GM12878 (cell line): ENCODE data around the gene KCNK4. TPM values are rescaled to one million over a fixed set of nuclear protein-coding genes. Genes with fewer than 3 reads are reported as not detected.

Source experiments
- ATAC-seq: fragments of 200-7000 bp; cut with Tn5 transposase; 3 replicates; pipeline ENCODE4 v1.9.1; 2020; ENCODE audit warnings: mild to moderate bottlenecking, moderate library complexity
- BruUV-seq: library from RNA; stranded (reverse); fragments of 400-500 nt; replicated peaks from 2 replicates; lab custom pipeline; 2021; lab: Mats Ljungman, UMichigan
- CTCF ChIA-PET: fragments of 300-600 bp; sonication (Branson Sonifier 250); formaldehyde crosslinking; extraction: SDS; loops from one replicate; lab custom pipeline; 2021; ENCODE audit warnings: inconsistent platforms; lab: Yijun Ruan, JAX
- POLR2A ChIA-PET: fragments of 350-600 bp; formaldehyde crosslinking; extraction: SDS; loops from one replicate; lab custom pipeline; 2021; ENCODE audit warnings: inconsistent platforms; lab: Charles Lee
- RAD21 ChIA-PET: fragments of 300-600 bp; sonication (Branson Sonifier 250); formaldehyde crosslinking; loops from one replicate; lab custom pipeline; 2023; ENCODE audit warnings: antibody characterized with exemption; ENCODE audit not compliant: unreplicated experiment; lab: Charles Lee
- SMC1A ChIA-PET: fragments of 300-600 bp; sonication (Branson Sonifier 250); formaldehyde crosslinking; loops from one replicate; lab custom pipeline; 2023; ENCODE audit not compliant: unreplicated experiment, uncharacterized antibody; lab: Charles Lee
- DNase-seq: peaks from one replicate; pipeline ENCODE4 v3.0.0-alpha.2; 2011; ENCODE audit warnings: low read depth, low spot score
- FAIRE-seq: peaks from 3 replicates; lab custom pipeline; 2011; peaks lifted over from hg19 to GRCh38; lab: Jason Lieb, UNC
- H2AFZ ChIP-seq: 2 replicates; pipeline ENCODE4 v1.6.0; 2011; ENCODE audit warnings: low read depth, low read length, control low read depth; ENCODE audit not compliant: control insufficient read depth
- H3K27ac ChIP-seq: 2 replicates; pipeline ENCODE4 v1.5.1; 2011; ENCODE audit warnings: control low read depth; ENCODE audit not compliant: control insufficient read depth, insufficient read depth
- H3K27me3 ChIP-seq, 2 experiments: replicated peaks in 1 of 2; 2 replicates each; pipeline versions ENCODE4 v1.6.0 to v1.6.1; 2011; ENCODE audit warnings: low read length in 1 of 2; ENCODE audit not compliant: control insufficient read depth in 2 of 2, insufficient read depth in 2 of 2
- H3K36me3 ChIP-seq, 2 experiments: 2 replicates each; pipeline ENCODE4 v1.5.1; 2011; ENCODE audit warnings: low read length in 1 of 2; ENCODE audit not compliant: control insufficient read depth in 2 of 2, insufficient read depth in 2 of 2
- H3K4me1 ChIP-seq: 2 replicates; pipeline ENCODE4 v1.6.1; 2011; ENCODE audit warnings: mild to moderate bottlenecking, low read length, moderate library complexity, mixed read lengths; ENCODE audit not compliant: control insufficient read depth, insufficient read depth
- H3K4me2 ChIP-seq: 2 replicates; pipeline ENCODE4 v1.6.0; 2011; ENCODE audit warnings: control low read depth; ENCODE audit not compliant: control insufficient read depth, insufficient read depth
- H3K4me3 ChIP-seq: fragments of 200-600 bp; sonication (generic); 2 replicates; pipeline ENCODE4 v1.5.1; 2016
- H3K79me2 ChIP-seq: 2 replicates; pipeline ENCODE4 v1.6.0; 2011; ENCODE audit warnings: low read length; ENCODE audit not compliant: control insufficient read depth, insufficient read depth
- H3K9ac ChIP-seq: 2 replicates; pipeline ENCODE4 v1.8.0; 2011; ENCODE audit warnings: low read length, control low read depth, mixed read lengths; ENCODE audit not compliant: control insufficient read depth, insufficient read depth
- H3K9me3 ChIP-seq: replicated peaks from 3 replicates; pipeline ENCODE4 v1.5.1; 2011; ENCODE audit warnings: mild to moderate bottlenecking, low read length; ENCODE audit not compliant: control insufficient read depth, insufficient read depth
- H4K20me1 ChIP-seq: 2 replicates; pipeline ENCODE4 v1.6.0; 2011; ENCODE audit not compliant: control insufficient read depth, insufficient read depth
- EGR1 ChIP-seq, 2 experiments: IDR thresholded peaks; 1 replicate in 1 of 2; 2 replicates in 1 of 2; pipeline ENCODE4 v1.6.1; 2011 to 2012; ENCODE audit warnings: low read depth in 2 of 2, low read length in 2 of 2, borderline replicate concordance in 1 of 2, mild to moderate bottlenecking in 1 of 2, moderate library complexity in 1 of 2
- NR2C1 ChIP-seq: fragments of 450-650 bp; IDR thresholded peaks from 2 replicates; pipeline ENCODE4 v1.6.1; 2017; ENCODE audit warnings: antibody characterized with exemption, mild to moderate bottlenecking, moderate library complexity
- NR2C2 ChIP-seq: IDR thresholded peaks from 2 replicates; pipeline ENCODE4 v1.6.1; 2011; ENCODE audit warnings: borderline replicate concordance, low read depth; ENCODE audit not compliant: control insufficient read depth, insufficient read length
- POU2F2 ChIP-seq: IDR thresholded peaks from 3 replicates; pipeline ENCODE4 v1.6.1; 2011; ENCODE audit warnings: low read depth, mild to moderate bottlenecking, low read length, borderline replicate concordance
- ZZZ3 ChIP-seq: IDR thresholded peaks from 2 replicates; pipeline ENCODE4 v1.6.1; 2011; ENCODE audit warnings: low read depth; ENCODE audit not compliant: control insufficient read depth, insufficient read length
- WGBS: methylation state at CpG from one replicate; pipeline ENCODE4 v1.1.6; 2016; ENCODE audit warnings: low lambda C conversion rate; ENCODE audit not compliant: insufficient replicate concordance, insufficient coverage; ENCODE audit errors: missing lambda C conversion rate; 5-methylcytosine and 5-hydroxymethylcytosine counted together
- in situ Hi-C: fragments of 300-500 bp; cut with MboI; formaldehyde crosslinking; loops from 9 replicates; pipeline ENCODE4 v1.14.3; 2018; ENCODE audit warnings: mixed read lengths
- intact Hi-C: fragments of 100-400 bp; cut with micrococcal nuclease; formaldehyde crosslinking; loops from one replicate; pipeline ENCODE4 v1.14.2; 2022; ENCODE audit not compliant: unreplicated experiment
- polyA plus RNA-seq, 11 experiments: library from polyadenylated mRNA; depleted of rRNA in 4 of 11; unstranded in 6 of 11; stranded (reverse) in 5 of 11; fragments of >200 nt; fragmentation: Nextera tagmentation in 4 of 11; fragmentation: Illumina TruSeq in 1 of 11; extraction: Ambion mirVana in 4 of 11; extraction: Trizol in 1 of 11; gene quantifications; 1 replicate in 1 of 11; 2 replicates in 10 of 11; pipeline versions ENCODE4 v1.2.1 to v1.2.3, GENCODE V29; 2011 to 2016; ENCODE audit warnings: inconsistent platforms in 2 of 11, missing spikeins in 2 of 11, low read depth in 1 of 11
- total RNA-seq, 4 experiments: library from RNA; depleted of rRNA in 3 of 4; stranded (reverse); fragments of >200 nt in 3 of 4; fragmentation: Illumina TruSeq in 1 of 4; extraction: Trizol in 1 of 4; gene quantifications; 2 replicates each; pipeline versions ENCODE4 v1.2.1 to v1.2.3, GENCODE V29; 2013 to 2021
- TF ChIP-seq, protein P1 (sequence below): fragments of 450-650 bp; IDR thresholded peaks from 2 replicates; pipeline ENCODE4 v1.6.1; 2016; ENCODE audit warnings: mild to moderate bottlenecking, moderate library complexity, borderline replicate concordance

KCNK4 gene
- total and polyA plus RNA-seq, 10 of the 15 experiments (the other 5 are each of a cell fraction or from before 2014, with no cell fraction given), result 0.04 TPM; not detected in 9

DNA sequence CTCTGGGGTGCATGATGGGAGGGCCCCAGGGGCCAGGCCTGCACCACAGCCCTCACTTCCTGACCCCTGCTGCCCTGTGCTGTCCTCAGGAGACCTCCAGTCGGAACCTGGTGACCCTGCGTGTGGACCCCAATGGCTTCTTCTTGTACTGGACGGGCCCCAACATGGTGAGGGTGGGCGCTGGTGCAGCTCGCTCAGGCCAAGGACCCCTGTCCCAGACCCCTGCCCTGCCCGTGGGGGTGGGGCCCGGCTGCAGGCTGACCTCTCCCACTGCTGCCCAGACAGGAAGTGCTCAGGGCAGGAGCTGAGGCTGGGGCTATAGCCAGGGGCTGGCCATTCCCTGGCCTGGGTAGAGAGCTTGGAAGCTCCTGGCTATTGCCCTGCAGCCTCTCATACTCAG, 36.8 kb upstream of the KCNK4 start:
- no peaks in the 10 kb centered on the region for H3K27me3 ChIP-seq
- peaks cover 0 to 5% of the 10 kb centered on the region in 2 experiments; a peak in 2 of 4 replicates for H3K36me3 ChIP-seq
- ATAC-seq (no peak), FAIRE-seq (no peak), DNase-seq (no peak)
- H3K9me3 ChIP-seq, result no peaks in the 10 kb centered on the region
- H3K4me1 ChIP-seq, result peaks cover 7% of the 10 kb centered on the region
- POLR2A ChIA-PET, result interaction anchor here (1.9 kb wide), 1 partner anchor 16 kb away, joined by 5 read pairs; no protein-coding TSS in a partner anchor
- BruUV-seq, result no TSS peak
- 73% methylated on average over 7 of the region's 7 CpGs for WGBS
- CTCF ChIA-PET, result interaction anchor here (1.1 to 1.3 kb wide), 2 partner anchors 50 to 63 kb away, joined by 3 read pairs; partner anchors contain the start of genes PRDX5 and TRMT112
- TF ChIP-seq NR2C2, result no peak
- TF ChIP-seq ZZZ3, result no peak
- no peak for TF ChIP-seq NR2C1
- no peak for TF ChIP-seq EGR1 (IDR thresholded peaks at IDR 0.05; ENCODE audit: borderline replicate concordance in 1 of 2, low read depth in 2 of 2, low read length in 2 of 2)
- TF ChIP-seq, protein P1, sequence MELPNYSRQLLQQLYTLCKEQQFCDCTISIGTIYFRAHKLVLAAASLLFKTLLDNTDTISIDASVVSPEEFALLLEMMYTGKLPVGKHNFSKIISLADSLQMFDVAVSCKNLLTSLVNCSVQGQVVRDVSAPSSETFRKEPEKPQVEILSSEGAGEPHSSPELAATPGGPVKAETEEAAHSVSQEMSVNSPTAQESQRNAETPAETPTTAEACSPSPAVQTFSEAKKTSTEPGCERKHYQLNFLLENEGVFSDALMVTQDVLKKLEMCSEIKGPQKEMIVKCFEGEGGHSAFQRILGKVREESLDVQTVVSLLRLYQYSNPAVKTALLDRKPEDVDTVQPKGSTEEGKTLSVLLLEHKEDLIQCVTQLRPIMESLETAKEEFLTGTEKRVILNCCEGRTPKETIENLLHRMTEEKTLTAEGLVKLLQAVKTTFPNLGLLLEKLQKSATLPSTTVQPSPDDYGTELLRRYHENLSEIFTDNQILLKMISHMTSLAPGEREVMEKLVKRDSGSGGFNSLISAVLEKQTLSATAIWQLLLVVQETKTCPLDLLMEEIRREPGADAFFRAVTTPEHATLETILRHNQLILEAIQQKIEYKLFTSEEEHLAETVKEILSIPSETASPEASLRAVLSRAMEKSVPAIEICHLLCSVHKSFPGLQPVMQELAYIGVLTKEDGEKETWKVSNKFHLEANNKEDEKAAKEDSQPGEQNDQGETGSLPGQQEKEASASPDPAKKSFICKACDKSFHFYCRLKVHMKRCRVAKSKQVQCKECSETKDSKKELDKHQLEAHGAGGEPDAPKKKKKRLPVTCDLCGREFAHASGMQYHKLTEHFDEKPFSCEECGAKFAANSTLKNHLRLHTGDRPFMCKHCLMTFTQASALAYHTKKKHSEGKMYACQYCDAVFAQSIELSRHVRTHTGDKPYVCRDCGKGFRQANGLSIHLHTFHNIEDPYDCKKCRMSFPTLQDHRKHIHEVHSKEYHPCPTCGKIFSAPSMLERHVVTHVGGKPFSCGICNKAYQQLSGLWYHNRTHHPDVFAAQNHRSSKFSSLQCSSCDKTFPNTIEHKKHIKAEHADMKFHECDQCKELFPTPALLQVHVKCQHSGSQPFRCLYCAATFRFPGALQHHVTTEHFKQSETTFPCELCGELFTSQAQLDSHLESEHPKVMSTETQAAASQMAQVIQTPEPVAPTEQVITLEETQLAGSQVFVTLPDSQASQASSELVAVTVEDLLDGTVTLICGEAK, result no peak
- TF ChIP-seq POU2F2, result no peak
- no peak overlapping the region for H3K4me3 ChIP-seq
- SMC1A ChIA-PET, result interaction anchor here (1.1 kb wide), 1 partner anchor 50 kb away, joined by 5 read pairs; no protein-coding TSS in a partner anchor
- no peak overlapping the region for H2AFZ ChIP-seq
- H3K4me2 ChIP-seq, result no peak overlapping the region
- no peaks in the 10 kb centered on the region for H4K20me1 ChIP-seq
- intact Hi-C loops (no loop called here), in situ Hi-C loops (no loop called here)
- RAD21 ChIA-PET, result no interaction called here
- H3K79me2 ChIP-seq, result no peaks in the 10 kb centered on the region; the same call in 1 of the 2 replicates
- no peak overlapping the region for H3K27ac ChIP-seq
- H3K9ac ChIP-seq, result no peak overlapping the region
